SK-N-SH (cell line): ENCODE measurements around the gene ARHGAP15. TPM values are rescaled to one million over a fixed set of nuclear protein-coding genes. Genes with fewer than 3 reads are reported as not detected.

ENCODE experiments used
- CTCF ChIA-PET: fragments of 300-600, 350-600 bp; formaldehyde crosslinking; extraction: SDS; loops from one replicate; lab custom pipeline; 2021; lab: Yijun Ruan, JAX
- POLR2A ChIA-PET: fragments of 350-600 bp; sonication (Branson Sonifier 250); formaldehyde crosslinking; extraction: SDS; loops from one replicate; lab custom pipeline; 2020; ENCODE audit warnings: antibody characterized with exemption, inconsistent platforms; lab: Yijun Ruan, JAX
- DNase-seq: peaks from one replicate; pipeline ENCODE4 v3.0.0; 2012
- H2AFZ ChIP-seq: fragments of 200-600 bp; sonication (generic); 2 replicates; pipeline ENCODE4 v1.8.1; 2016; ENCODE audit warnings: antibody characterized with exemption, mild to moderate bottlenecking, low read depth
- H3F3A ChIP-seq: fragments of 200-600 bp; sonication (generic); replicated peaks from 2 replicates; pipeline ENCODE3; 2016; ENCODE audit warnings: antibody characterized with exemption, mild to moderate bottlenecking; ENCODE audit not compliant: insufficient read depth
- H3K27ac ChIP-seq, 2 experiments: fragments of 200-500 bp in 1 of 2; fragments of 200-600 bp in 1 of 2; sonication (Bioruptor generic) in 1 of 2; sonication (generic), shearing (Covaris generic) in 1 of 2; 2 replicates each; pipeline versions ENCODE4 v1.5.1 to v1.6.1; 2014 to 2016; ENCODE audit warnings: low read depth in 2 of 2, inconsistent platforms in 1 of 2, low read length in 1 of 2, mild to moderate bottlenecking in 1 of 2, mixed read lengths in 1 of 2
- H3K27me3 ChIP-seq: fragments of 200-600 bp; sonication (generic), shearing (Covaris generic); 2 replicates; pipeline ENCODE4 v1.6.1; 2016; ENCODE audit warnings: mixed run types; ENCODE audit not compliant: insufficient read depth
- H3K36me3 ChIP-seq, 2 experiments: fragments of 200-500 bp in 1 of 2; fragments of 200-600 bp in 1 of 2; sonication (Bioruptor generic) in 1 of 2; sonication (generic) in 1 of 2; replicated peaks in 1 of 2; 2 replicates each; pipeline versions ENCODE3 to v1.5.1; 2014 to 2016; ENCODE audit warnings: low read length in 1 of 2, mild to moderate bottlenecking in 1 of 2; ENCODE audit not compliant: insufficient read depth in 2 of 2, control insufficient read depth in 1 of 2
- H3K4me1 ChIP-seq, 2 experiments: fragments of 200-500 bp in 1 of 2; fragments of 200-600 bp in 1 of 2; sonication (Bioruptor generic) in 1 of 2; sonication (generic), shearing (Covaris generic) in 1 of 2; 2 replicates each; pipeline versions ENCODE4 v1.5.1 to v1.6.1; 2014 to 2016; ENCODE audit warnings: low read depth in 1 of 2, low read length in 1 of 2, mixed run types in 1 of 2; ENCODE audit not compliant: insufficient read depth in 2 of 2, control insufficient read depth in 1 of 2
- H3K4me2 ChIP-seq: fragments of 200-600 bp; sonication (generic), shearing (Covaris generic); 2 replicates; pipeline ENCODE4 v1.6.1; 2017; ENCODE audit warnings: mixed run types
- H3K4me3 ChIP-seq, 2 experiments: fragments of 200-500 bp in 1 of 2; fragments of 200-600 bp in 1 of 2; sonication (Bioruptor generic) in 1 of 2; sonication (generic), shearing (Covaris generic) in 1 of 2; 2 replicates each; pipeline versions ENCODE4 v1.5.1 to v1.8.1; 2014 to 2016; ENCODE audit warnings: low read depth in 2 of 2, inconsistent platforms in 1 of 2, low read length in 1 of 2, mild to moderate bottlenecking in 1 of 2, mixed read lengths in 1 of 2, moderate library complexity in 1 of 2
- H3K79me2 ChIP-seq: fragments of 200-600 bp; sonication (generic); 2 replicates; pipeline ENCODE4 v1.8.1; 2017; ENCODE audit warnings: mild to moderate bottlenecking; ENCODE audit not compliant: insufficient read depth
- H3K9ac ChIP-seq: fragments of 200-600 bp; sonication (generic); 2 replicates; pipeline ENCODE4 v1.6.1; 2017; ENCODE audit warnings: mixed run types
- H3K9me2 ChIP-seq: fragments of 200-600 bp; sonication (generic); 2 replicates; pipeline ENCODE4 v1.6.1; 2017; ENCODE audit warnings: mixed run types
- H3K9me3 ChIP-seq: fragments of 200-600 bp; sonication (generic); 2 replicates; pipeline ENCODE4 v1.6.1; 2017; ENCODE audit warnings: mixed run types, mild to moderate bottlenecking, moderate library complexity
- H4K20me1 ChIP-seq: fragments of 200-600 bp; sonication (generic); 2 replicates; pipeline ENCODE4 v1.6.1; 2017; ENCODE audit warnings: mild to moderate bottlenecking, mixed run types; ENCODE audit not compliant: insufficient read depth
- CHD2 ChIP-seq: fragments of 150-350 bp; IDR thresholded peaks from 2 replicates; pipeline ENCODE4 v1.6.1; 2018; ENCODE audit warnings: low read length; ENCODE audit not compliant: partially characterized antibody
- CTCF ChIP-seq: fragments of 200-600 bp; sonication (generic); IDR thresholded peaks from 2 replicates; pipeline ENCODE4 v1.6.1; 2017; ENCODE audit warnings: antibody characterized with exemption, mild to moderate bottlenecking, moderate library complexity
- ELF1 ChIP-seq: IDR thresholded peaks from 2 replicates; pipeline ENCODE4 v1.4.0; 2012
- EP300 ChIP-seq, 2 experiments: IDR thresholded peaks; 2 replicates each; pipeline versions ENCODE4 v1.4.0 to v1.6.1; 2012; ENCODE audit warnings: borderline replicate concordance in 1 of 2, low read depth in 1 of 2, low read length in 1 of 2
- FOSL2 ChIP-seq: IDR thresholded peaks from 2 replicates; pipeline ENCODE4 v1.4.0; 2012; ENCODE audit warnings: low read depth, mild to moderate bottlenecking, moderate library complexity, borderline replicate concordance
- FOXJ3 ChIP-seq: sonication (generic); formaldehyde crosslinking; IDR thresholded peaks from 2 replicates; pipeline ENCODE4 v1.5.1; 2020; ENCODE audit warnings: mild to moderate bottlenecking, missing genetic modification reagents
- IRF3 ChIP-seq: fragments of 150-350 bp; IDR thresholded peaks from 2 replicates; pipeline ENCODE4 v1.6.1; 2016; ENCODE audit warnings: mild to moderate bottlenecking, low read depth, low read length
- JUND ChIP-seq: IDR thresholded peaks from 2 replicates; pipeline ENCODE4 v1.4.0; 2012
- MEF2A ChIP-seq: IDR thresholded peaks from 2 replicates; pipeline ENCODE4 v1.4.0; 2012; ENCODE audit warnings: low read depth, borderline replicate concordance
- MXI1 ChIP-seq: IDR thresholded peaks from 2 replicates; pipeline ENCODE4 v1.6.1; 2012; ENCODE audit warnings: mild to moderate bottlenecking, low read depth, low read length, improper control_type of control experiment
- NFIC ChIP-seq: IDR thresholded peaks from 2 replicates; pipeline ENCODE4 v1.4.0; 2012; ENCODE audit warnings: borderline replicate concordance
- NRF1 ChIP-seq: IDR thresholded peaks from 2 replicates; pipeline ENCODE4 v1.6.1; 2012; ENCODE audit warnings: low read depth, mild to moderate bottlenecking, low read length
- RAD21 ChIP-seq: IDR thresholded peaks from 2 replicates; pipeline ENCODE4 v1.6.1; 2012; ENCODE audit warnings: mild to moderate bottlenecking, low read length
- RCOR1 ChIP-seq: fragments of 150-350 bp; IDR thresholded peaks from 2 replicates; pipeline ENCODE4 v1.6.1; 2017; ENCODE audit warnings: antibody characterized with exemption, low read length
- SMC3 ChIP-seq: IDR thresholded peaks from 2 replicates; pipeline ENCODE4 v1.6.1; 2012; ENCODE audit warnings: low read depth, low read length, improper control_type of control experiment
- TAF1 ChIP-seq: IDR thresholded peaks from 2 replicates; pipeline ENCODE4 v1.6.1; 2012; ENCODE audit warnings: low read depth, mild to moderate bottlenecking, low read length, moderate library complexity, borderline replicate concordance
- TEAD4 ChIP-seq: IDR thresholded peaks from 2 replicates; pipeline ENCODE4 v1.4.0; 2012; ENCODE audit warnings: mild to moderate bottlenecking, borderline replicate concordance; ENCODE audit not compliant: insufficient read depth
- WGBS: methylation state at CpG from one replicate; pipeline ENCODE4 v1.1.6; 2017; ENCODE audit warnings: low lambda C conversion rate; 5-methylcytosine and 5-hydroxymethylcytosine counted together
- polyA plus RNA-seq, 3 experiments: library from polyadenylated mRNA; depleted of rRNA; stranded (reverse); fragments of >200 nt; gene quantifications; 2 replicates each; pipeline ENCODE4 v1.2.3, GENCODE V29; 2012
- TF ChIP-seq, protein P1 (sequence below): IDR thresholded peaks from 2 replicates; pipeline ENCODE4 v1.6.1; 2012; ENCODE audit warnings: mild to moderate bottlenecking, low read depth, low read length, moderate library complexity
- TF ChIP-seq, protein P2 (sequence below): fragments of 150-350 bp; IDR thresholded peaks from 2 replicates; pipeline ENCODE4 v1.6.1; 2017; ENCODE audit warnings: antibody characterized with exemption, low read length, low read depth, borderline replicate concordance
- TF ChIP-seq, protein P3 (sequence below): IDR thresholded peaks from 2 replicates; pipeline ENCODE4 v1.4.0; 2012; ENCODE audit warnings: low read depth

Gene ARHGAP15
- polyA plus RNA-seq, 1 of the 3 experiments (the other 2 are of a cell fraction): not detected

DNA sequence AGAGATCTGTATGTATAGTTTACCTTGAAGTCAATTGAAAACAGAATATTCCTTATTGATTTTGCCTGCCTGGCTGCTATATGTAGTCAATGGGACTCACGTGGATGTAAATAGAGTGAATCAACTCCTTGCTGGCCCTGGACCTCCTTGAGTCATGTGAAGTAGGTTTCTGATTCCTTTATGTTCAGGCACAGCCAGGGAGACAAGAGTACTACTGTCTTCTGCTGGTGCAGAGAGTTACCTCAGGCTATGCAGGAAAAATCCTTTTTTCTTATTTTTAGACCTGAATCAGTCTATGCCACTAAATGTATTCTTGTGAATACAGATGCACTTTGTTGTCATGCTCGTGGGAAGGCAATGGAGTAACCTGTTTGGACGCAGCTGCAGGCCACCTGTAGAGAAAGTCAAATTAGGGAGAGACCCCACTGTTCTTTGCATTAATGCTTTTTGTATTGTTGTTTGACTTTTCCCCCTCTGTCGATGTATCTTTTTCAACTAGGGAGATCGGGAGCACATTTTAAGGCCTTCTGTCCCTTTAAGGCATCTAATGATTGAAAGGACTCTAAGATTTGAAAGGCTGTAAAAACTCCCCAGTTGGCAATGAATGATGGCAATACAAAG lies 473.9 kb downstream of the ARHGAP15 start:
- Histone ChIP-seq H3K27me3 (no peaks in the 10 kb centered on the region), H2AFZ (no peak overlapping the region; the same call in 1 of the 2 replicates), H3K36me3 (no peaks in the 10 kb centered on the region), H4K20me1 (no peaks in the 10 kb centered on the region), H3K9ac (no peak overlapping the region), H3K4me3 (no peak overlapping the region)
- WGBS: 68% methylated on average over 5 of the region's 5 CpGs
- DNase-seq: no peak
- TF ChIP-seq ELF1 (no peak), TEAD4 (no peak), MXI1 (no peak), IRF3 (no peak), MEF2A (no peak), CHD2 (no peak), NFIC (no peak), FOXJ3 (CRISPR knock-in tag) (no peak), NRF1 (no peak), EP300 (IDR thresholded peaks at IDR 0.05; ENCODE audit: borderline replicate concordance in 1 of 2, low read depth in 1 of 2, low read length in 1 of 2) (no peak), CTCF (no peak), RAD21 (no peak), SMC3 (no peak), FOSL2 (no peak), JUND (no peak), RCOR1 (no peak), TAF1 (no peak)
- TF ChIP-seq, protein P1, sequence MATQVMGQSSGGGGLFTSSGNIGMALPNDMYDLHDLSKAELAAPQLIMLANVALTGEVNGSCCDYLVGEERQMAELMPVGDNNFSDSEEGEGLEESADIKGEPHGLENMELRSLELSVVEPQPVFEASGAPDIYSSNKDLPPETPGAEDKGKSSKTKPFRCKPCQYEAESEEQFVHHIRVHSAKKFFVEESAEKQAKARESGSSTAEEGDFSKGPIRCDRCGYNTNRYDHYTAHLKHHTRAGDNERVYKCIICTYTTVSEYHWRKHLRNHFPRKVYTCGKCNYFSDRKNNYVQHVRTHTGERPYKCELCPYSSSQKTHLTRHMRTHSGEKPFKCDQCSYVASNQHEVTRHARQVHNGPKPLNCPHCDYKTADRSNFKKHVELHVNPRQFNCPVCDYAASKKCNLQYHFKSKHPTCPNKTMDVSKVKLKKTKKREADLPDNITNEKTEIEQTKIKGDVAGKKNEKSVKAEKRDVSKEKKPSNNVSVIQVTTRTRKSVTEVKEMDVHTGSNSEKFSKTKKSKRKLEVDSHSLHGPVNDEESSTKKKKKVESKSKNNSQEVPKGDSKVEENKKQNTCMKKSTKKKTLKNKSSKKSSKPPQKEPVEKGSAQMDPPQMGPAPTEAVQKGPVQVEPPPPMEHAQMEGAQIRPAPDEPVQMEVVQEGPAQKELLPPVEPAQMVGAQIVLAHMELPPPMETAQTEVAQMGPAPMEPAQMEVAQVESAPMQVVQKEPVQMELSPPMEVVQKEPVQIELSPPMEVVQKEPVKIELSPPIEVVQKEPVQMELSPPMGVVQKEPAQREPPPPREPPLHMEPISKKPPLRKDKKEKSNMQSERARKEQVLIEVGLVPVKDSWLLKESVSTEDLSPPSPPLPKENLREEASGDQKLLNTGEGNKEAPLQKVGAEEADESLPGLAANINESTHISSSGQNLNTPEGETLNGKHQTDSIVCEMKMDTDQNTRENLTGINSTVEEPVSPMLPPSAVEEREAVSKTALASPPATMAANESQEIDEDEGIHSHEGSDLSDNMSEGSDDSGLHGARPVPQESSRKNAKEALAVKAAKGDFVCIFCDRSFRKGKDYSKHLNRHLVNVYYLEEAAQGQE: no peak
- TF ChIP-seq, protein P2, sequence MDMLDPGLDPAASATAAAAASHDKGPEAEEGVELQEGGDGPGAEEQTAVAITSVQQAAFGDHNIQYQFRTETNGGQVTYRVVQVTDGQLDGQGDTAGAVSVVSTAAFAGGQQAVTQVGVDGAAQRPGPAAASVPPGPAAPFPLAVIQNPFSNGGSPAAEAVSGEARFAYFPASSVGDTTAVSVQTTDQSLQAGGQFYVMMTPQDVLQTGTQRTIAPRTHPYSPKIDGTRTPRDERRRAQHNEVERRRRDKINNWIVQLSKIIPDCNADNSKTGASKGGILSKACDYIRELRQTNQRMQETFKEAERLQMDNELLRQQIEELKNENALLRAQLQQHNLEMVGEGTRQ: no peak
- TF ChIP-seq, protein P3, sequence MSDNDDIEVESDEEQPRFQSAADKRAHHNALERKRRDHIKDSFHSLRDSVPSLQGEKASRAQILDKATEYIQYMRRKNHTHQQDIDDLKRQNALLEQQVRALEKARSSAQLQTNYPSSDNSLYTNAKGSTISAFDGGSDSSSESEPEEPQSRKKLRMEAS: no peak
- TF ChIP-seq, all 33 proteins: peak for 0
- H3K9me2 ChIP-seq: no peaks in the 10 kb centered on the region
- H3F3A ChIP-seq: no peaks in the 10 kb centered on the region
- H3K4me2 ChIP-seq: no peak overlapping the region
- H3K79me2 ChIP-seq: no peaks in the 10 kb centered on the region
- ChIA-PET CTCF (no interaction called here), POLR2A (no interaction called here)
- H3K4me1 ChIP-seq: peaks cover 6 to 10% of the 10 kb centered on the region in 2 experiments; a peak in 3 of 4 replicates
- no peak overlapping the region for H3K27ac ChIP-seq
- no peaks in the 10 kb centered on the region for H3K9me3 ChIP-seq
